ENCODE results near the gene BST2. TPM values are rescaled to one million over a fixed set of nuclear protein-coding genes. Genes with fewer than 3 reads are reported as not detected.

Gene BST2
- total RNA-seq, 2 donors from 2014 or later, result 32.7 to 75.3 TPM

- intact Hi-C loops (cut with DNase I), result no loop called here
- no peaks in the 10 kb centered on the region for H3K36me3 ChIP-seq
- no peaks in the 10 kb centered on the region for H3K4me1 ChIP-seq (replicated peaks)
- no peak overlapping the region for H3K4me3 ChIP-seq
- no peak for DNase-seq (ENCODE audit: low spot score)
- no peak overlapping the region for H3K27ac ChIP-seq
- 36% methylated on average over 11 of the region's 11 CpGs for WGBS
- H3K9me3 ChIP-seq, result no peaks in the 10 kb centered on the region
- no peak for TF ChIP-seq POLR2A (IDR thresholded peaks at IDR 0.05)
- no peak for TF ChIP-seq POLR2AphosphoS5 (IDR thresholded peaks at IDR 0.05)
- no peak for TF ChIP-seq CTCF (IDR thresholded peaks at IDR 0.05)
- no peaks in the 10 kb centered on the region for H3K27me3 ChIP-seq (replicated peaks; ENCODE audit: insufficient read depth)
These were observed 47.7 kb downstream of the BST2 start for GRCh38 chr19:17357724-17358123.

- Histone ChIP-seq H3K4me1 (replicated peaks) (no peaks in the 10 kb centered on the region), H3K27me3 (replicated peaks; ENCODE audit: insufficient read depth) (no peaks in the 10 kb centered on the region), H3K36me3 (no peaks in the 10 kb centered on the region), H3K4me3 (no peak overlapping the region), H3K9me3 (no peaks in the 10 kb centered on the region), H3K27ac (no peak overlapping the region)
- no peak for DNase-seq (ENCODE audit: low spot score)
- intact Hi-C loops (cut with DNase I), result no loop called here
- 84% methylated on average over 7 of the region's 7 CpGs for WGBS
- TF ChIP-seq POLR2AphosphoS5 (IDR thresholded peaks at IDR 0.05), result no peak
- no peak for TF ChIP-seq CTCF (IDR thresholded peaks at IDR 0.05)
- no peak for TF ChIP-seq POLR2A (IDR thresholded peaks at IDR 0.05)
These were observed 48.3 kb downstream of the BST2 start for GRCh38 chr19:17357078-17357666.

- no peaks in the 10 kb centered on the region for H3K9me3 ChIP-seq
- H3K4me3 ChIP-seq, result no peak overlapping the region
- H3K4me1 ChIP-seq (replicated peaks), result no peaks in the 10 kb centered on the region
- WGBS, result 78% methylated on average over 8 of the region's 8 CpGs
- TF ChIP-seq POLR2A (IDR thresholded peaks at IDR 0.05) (no peak), CTCF (IDR thresholded peaks at IDR 0.05) (no peak), POLR2AphosphoS5 (IDR thresholded peaks at IDR 0.05) (no peak)
- no peak for DNase-seq (ENCODE audit: low spot score)
- H3K27ac ChIP-seq, result no peak overlapping the region
- no peaks in the 10 kb centered on the region for H3K36me3 ChIP-seq
- intact Hi-C loops (cut with DNase I), result no loop called here
- H3K27me3 ChIP-seq (replicated peaks; ENCODE audit: insufficient read depth), result no peaks in the 10 kb centered on the region
These were observed 52.0 kb downstream of the BST2 start for GRCh38 chr19:17353386-17353785.

Other genes with a start within 250 kb of the BST2 start
- gene USE1, start 190.3 kb downstream of the BST2 start, total RNA-seq, result 10 to 100 TPM; 24.5 to 30.3 TPM
- gene OCEL1, start 179.4 kb downstream of the BST2 start, total RNA-seq, result 10 to 100 TPM; 21.6 to 26.2 TPM
- 100 to 1,000 TPM in 1 of 2 donors, 10 to 100 TPM in 1; 91.7 to 108 TPM for gene NR2F6, start 159.7 kb downstream of the BST2 start, total RNA-seq
- 1 to 10 TPM; 3.5 to 8.4 TPM for gene USHBP1, start 140.9 kb downstream of the BST2 start, total RNA-seq
- gene BABAM1, start 138.2 kb downstream of the BST2 start, total RNA-seq, result 10 to 100 TPM; 80.0 to 81.6 TPM
- 1 to 10 TPM in 1 of 2 donors, under 1 TPM in 1; 0.64 to 1.2 TPM for gene ANKLE1, start 123.7 kb downstream of the BST2 start, total RNA-seq
- 10 to 100 TPM; 20.1 to 21.6 TPM for gene ABHD8, start 102.2 kb downstream of the BST2 start, total RNA-seq
- gene MRPL34, start 99.8 kb downstream of the BST2 start, total RNA-seq, result 100 to 1,000 TPM; 157 to 169 TPM
- 10 to 100 TPM in 1 of 2 donors, 1 to 10 TPM in 1; 9.6 to 18.6 TPM for gene DDA1, start 96.1 kb downstream of the BST2 start, total RNA-seq
- gene ANO8, start 70.8 kb downstream of the BST2 start, total RNA-seq, result 10 to 100 TPM in 1 of 2 donors, 1 to 10 TPM in 1; 9.8 to 10.1 TPM
- gene GTPBP3, start 68.1 kb downstream of the BST2 start, total RNA-seq, result 10 to 100 TPM; 42.4 to 67.0 TPM
- gene PLVAP, start 28.3 kb downstream of the BST2 start, total RNA-seq, result 10 to 100 TPM; 33.5 to 35.4 TPM
- not detected for gene CCDC194, start 11.4 kb downstream of the BST2 start, total RNA-seq
- 10 to 100 TPM; 71.2 to 75.7 TPM for gene MVB12A, start 14.4 kb upstream of the BST2 start, total RNA-seq
- 1 to 10 TPM; 1.4 to 1.7 TPM for gene TMEM221, start 43.0 kb upstream of the BST2 start, total RNA-seq
- not detected for gene NXNL1, start 55.3 kb upstream of the BST2 start, total RNA-seq
- gene SLC27A1, start 64.9 kb upstream of the BST2 start, total RNA-seq, result 10 to 100 TPM; 73.3 to 78.7 TPM
- 100 to 1,000 TPM; 120 to 129 TPM for gene PGLS, start 106.0 kb upstream of the BST2 start, total RNA-seq
- gene COLGALT1, start 150.0 kb upstream of the BST2 start, total RNA-seq, result 10 to 100 TPM; 29.3 to 85.1 TPM

Data from prostate gland (tissue), 2 donors.